Tongue (tissue), 2 donors: ENCODE data around the gene SMKR1. TPM values are rescaled to one million over a fixed set of nuclear protein-coding genes. Genes with fewer than 3 reads are reported as not detected.
"Not testable (repeated sequence)": the region's sequence is repeated elsewhere in the genome, so short reads cannot be mapped to it uniquely, and the experiment has no call there.

Source experiments
- DNase-seq: peaks from one replicate; pipeline ENCODE4 v3.0.0-alpha.2; 2015
- total RNA-seq: library from RNA; depleted of rRNA; stranded (reverse); fragments of >200 nt; gene quantifications from one replicate; pipeline ENCODE4 v1.2.3, GENCODE V29; 2014

SMKR1 gene
- total RNA-seq, 1 donor from 2014 or later = not detected

GRCh38 chr7:129529643-129530042, 27.3 kb downstream of the SMKR1 start:
- no peak for DNase-seq

GRCh38 chr7:129530795-129531391, 28.6 kb downstream of the SMKR1 start:
- peak; percentile 37 for DNase-seq

DNA sequence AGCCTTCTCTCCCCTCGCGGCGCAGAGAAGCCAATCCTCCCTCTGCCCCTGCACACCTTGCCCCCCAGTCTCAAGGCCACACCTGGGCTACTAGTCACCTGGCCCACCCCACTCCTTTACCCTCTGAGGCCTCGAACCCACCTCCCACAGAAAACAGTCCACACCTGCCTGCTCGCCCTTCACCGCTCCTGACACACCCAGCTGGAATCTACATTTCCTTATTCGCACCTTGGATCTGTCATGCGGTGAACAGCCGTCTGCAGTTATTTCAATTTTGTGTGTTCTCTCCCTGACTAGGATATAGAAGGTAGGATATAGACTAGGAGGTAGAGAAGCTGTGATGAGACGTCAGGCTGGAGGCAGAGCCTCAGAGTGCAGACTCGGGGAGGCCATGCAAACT, 29.4 kb downstream of the SMKR1 start:
- no peak for DNase-seq

- no peak for DNase-seq
These were observed 30.0 kb downstream of the SMKR1 start for GRCh38 chr7:129532375-129532774.

GRCh38 chr7:129534558-129535274, 32.4 kb downstream of the SMKR1 start:
- DNase-seq = not testable (repeated sequence)

GRCh38 chr7:129535896-129536295, 33.6 kb downstream of the SMKR1 start:
- no peak for DNase-seq

DNA sequence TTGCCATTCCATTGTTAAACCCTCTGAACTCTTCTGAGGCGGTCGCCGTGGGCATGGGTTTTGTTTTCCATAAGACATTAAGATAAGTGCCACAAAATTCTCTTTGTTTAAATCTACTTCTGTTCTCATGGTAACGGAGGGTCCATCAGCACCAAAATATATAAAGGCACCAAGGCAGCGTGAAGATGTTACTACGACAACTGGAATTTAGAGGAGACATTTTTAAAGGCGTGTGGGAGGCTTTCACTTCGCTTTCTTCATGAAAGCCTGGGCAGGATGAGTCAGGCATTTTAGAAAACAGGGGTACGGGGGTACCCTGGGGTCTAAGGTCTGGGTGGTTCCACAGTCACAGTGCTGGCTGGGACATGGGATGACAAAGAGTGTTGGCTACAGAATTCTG, 34.0 kb downstream of the SMKR1 start:
- no peak for DNase-seq

- DNase-seq = no peak
These were observed 36.5 kb downstream of the SMKR1 start for GRCh38 chr7:129538790-129539189.

DNA sequence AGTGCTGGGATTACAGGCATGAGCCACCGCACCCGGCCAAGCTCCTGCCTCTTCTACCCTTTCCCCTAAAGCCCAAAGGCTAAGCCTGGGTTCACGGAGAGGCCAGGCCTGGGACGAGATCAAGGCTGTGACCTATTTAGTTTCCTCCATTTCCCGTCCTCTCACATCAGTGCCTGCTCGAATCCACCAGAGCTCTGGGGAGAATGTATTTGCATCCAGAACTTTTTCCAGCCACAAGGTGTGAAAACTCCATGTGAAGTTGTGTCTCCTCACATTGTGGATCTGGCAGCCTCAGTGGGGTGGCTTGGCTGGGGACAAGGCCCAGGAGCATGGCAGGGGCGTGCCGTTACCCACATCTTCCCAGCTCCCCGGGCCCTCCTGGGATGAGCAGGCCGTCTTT, 38.0 kb downstream of the SMKR1 start:
- DNase-seq = no peak

GRCh38 chr7:129544700-129545099, 42.4 kb downstream of the SMKR1 start:
- no peak for DNase-seq

DNA sequence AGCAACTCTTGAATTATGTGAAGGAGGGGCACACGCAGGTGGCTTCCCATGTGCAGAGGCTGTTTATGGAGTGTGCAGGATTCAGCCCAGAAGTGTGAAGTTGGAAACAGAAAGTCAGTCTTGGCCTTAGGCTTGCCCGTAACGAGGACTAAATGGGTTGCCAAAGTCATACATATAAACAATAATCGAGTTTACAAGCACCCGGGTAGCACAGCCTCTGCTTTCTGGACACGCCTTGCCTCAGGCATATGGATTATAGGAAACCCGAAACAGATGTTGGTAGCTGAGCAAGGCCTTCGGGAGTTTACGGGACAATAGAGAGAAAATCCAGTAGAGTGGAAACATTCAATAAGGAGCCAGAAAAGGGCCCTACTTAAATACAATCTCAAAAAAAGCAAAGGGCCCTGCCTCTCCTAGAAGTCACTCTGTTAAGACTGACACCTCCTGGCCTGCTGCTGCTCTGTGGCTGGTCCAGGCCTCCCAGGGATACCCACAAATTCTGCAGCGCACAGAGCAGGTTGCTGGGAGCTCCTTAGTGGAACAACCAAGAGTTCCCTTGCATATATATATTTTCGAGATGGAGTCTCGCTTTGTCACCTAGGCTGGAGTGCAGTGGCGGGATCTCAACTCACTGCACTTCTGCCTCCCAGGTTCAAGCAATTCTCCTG, 48.5 kb downstream of the SMKR1 start:
- peak; percentile 85 for DNase-seq

- DNase-seq = peak; percentile 23
These were observed 51.6 kb downstream of the SMKR1 start for GRCh38 chr7:129553899-129554461.

GRCh38 chr7:129556607-129557133, 54.3 kb downstream of the SMKR1 start:
- DNase-seq = peak; percentile 11

DNA sequence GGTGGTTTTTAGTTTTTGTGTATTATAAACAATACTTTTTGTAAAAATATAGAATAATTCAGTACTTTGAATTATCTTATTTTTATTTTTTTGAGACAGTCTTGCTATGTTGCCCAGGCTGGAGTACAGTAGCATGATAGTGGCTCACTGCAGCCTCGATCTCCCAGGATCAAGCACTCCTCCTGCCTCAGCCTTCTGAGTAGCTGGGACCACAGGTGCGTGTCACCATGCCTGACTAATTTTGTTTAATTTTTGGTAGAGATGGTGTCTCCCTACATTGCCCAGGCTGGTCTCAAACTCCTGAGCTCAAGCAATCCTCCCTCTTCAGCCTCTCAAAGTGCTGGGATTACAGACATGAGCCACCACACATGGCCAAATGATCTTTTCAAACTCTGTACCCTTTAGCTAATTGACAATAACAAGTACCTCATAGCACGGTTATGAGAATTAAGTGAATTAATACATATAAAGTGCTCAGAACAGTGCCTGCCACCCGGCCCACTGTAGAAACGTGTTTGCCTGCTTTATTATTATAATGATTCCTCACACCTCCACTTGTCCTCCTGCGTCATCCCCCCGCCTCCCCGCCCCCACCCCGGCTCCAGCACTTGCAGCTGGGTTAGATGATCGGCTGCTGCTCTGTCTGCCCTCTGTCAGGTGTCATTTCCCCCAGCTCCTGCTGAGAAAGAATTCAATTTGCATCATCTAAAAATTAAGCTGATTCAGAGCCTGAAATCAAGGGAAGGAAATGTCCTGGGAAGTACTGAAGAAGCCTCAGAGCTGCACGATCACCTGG, 55.6 kb downstream of the SMKR1 start:
- DNase-seq = no peak

GRCh38 chr7:129559564-129559963, 57.2 kb downstream of the SMKR1 start:
- no peak for DNase-seq

GRCh38 chr7:129560831-129561230, 58.5 kb downstream of the SMKR1 start:
- DNase-seq = no peak

- no peak for DNase-seq
These were observed 59.5 kb downstream of the SMKR1 start for GRCh38 chr7:129561677-129562359.
